ENCODE data around the gene LILRA6.
A peak's percentile ranks its signal among the peaks of the same experiment; 100 is the strongest.
"Not testable (repeated sequence)": the region's sequence is repeated elsewhere in the genome, so short reads cannot be mapped to it uniquely, and the experiment has no call there.

Gene LILRA6

DNA sequence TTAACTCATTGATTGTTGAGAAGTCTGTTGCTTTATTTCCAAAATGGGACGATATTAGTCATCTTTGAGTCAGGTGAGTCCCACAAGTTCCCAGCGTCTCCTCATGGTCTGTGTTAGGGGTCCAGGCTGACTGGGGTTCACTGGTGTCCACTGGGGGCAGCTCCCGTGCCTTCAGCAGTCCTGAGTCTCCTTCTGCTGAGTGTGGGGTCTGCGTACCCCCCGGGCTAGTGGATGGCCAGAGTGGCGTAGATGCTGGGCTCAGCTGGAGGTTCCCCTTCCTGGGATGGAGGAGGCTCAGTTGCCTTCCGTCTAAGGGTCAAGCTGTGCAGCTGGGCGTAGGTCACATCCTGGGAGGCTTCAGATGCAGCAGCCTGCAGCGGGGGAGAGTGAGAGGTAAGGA lies 25.7 kb downstream of the LILRA6 start:
- no peak for DNase-seq (ENCODE audit: low read depth in 2 of 2)
- TF ChIP-seq, protein P1, sequence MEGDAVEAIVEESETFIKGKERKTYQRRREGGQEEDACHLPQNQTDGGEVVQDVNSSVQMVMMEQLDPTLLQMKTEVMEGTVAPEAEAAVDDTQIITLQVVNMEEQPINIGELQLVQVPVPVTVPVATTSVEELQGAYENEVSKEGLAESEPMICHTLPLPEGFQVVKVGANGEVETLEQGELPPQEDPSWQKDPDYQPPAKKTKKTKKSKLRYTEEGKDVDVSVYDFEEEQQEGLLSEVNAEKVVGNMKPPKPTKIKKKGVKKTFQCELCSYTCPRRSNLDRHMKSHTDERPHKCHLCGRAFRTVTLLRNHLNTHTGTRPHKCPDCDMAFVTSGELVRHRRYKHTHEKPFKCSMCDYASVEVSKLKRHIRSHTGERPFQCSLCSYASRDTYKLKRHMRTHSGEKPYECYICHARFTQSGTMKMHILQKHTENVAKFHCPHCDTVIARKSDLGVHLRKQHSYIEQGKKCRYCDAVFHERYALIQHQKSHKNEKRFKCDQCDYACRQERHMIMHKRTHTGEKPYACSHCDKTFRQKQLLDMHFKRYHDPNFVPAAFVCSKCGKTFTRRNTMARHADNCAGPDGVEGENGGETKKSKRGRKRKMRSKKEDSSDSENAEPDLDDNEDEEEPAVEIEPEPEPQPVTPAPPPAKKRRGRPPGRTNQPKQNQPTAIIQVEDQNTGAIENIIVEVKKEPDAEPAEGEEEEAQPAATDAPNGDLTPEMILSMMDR (IDR thresholded peaks at IDR 0.05; ENCODE audit: low read depth, low read length) = no peak
- H3K4me3 ChIP-seq (replicated peaks in 1 of 2; ENCODE audit: low read depth in 2 of 2, low read length in 2 of 2) = no peak overlapping the region

DNA sequence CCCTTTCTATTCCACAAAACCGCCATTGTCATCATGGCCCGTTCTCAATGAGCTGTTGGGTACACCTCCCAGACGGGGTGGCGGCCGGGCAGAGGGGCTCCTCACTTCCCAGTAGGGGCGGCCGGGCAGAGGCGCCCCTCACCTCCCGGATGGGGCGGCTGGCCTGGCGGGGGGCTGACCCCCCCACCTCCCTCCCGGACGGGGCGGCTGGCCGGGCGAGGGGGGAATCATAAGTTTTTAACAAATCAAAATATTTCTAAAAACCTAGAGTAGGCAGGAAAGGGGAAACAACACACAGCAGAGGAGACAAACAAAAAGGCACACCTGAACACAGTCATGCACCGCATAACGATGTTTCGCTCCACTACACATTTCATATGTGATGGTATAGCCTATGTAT lies 27.9 kb downstream of the LILRA6 start:
- not testable (repeated sequence) for DNase-seq (ENCODE audit: low read depth in 2 of 2); H3K4me3 ChIP-seq (replicated peaks in 1 of 2; ENCODE audit: low read depth in 2 of 2, low read length in 2 of 2)

DNA sequence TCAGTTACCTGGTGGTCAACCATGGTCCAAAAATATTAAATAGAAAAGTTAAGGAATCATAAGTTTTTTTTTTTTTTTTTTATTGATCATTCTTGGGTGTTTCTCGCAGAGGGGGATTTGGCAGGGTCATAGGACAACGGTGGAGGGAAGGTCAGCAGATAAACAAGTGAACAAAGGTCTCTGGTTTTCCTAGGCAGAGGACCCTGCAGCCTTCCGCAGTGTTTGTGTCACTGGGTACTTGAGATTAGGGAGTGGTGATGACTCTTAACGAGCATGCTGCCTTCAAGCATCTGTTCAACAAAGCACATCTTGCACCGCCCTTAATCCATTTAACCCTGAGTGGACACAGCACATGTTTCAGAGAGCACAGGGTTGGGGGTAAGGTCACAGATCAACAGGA lies 28.4 kb downstream of the LILRA6 start:
- H3K4me3 ChIP-seq (replicated peaks in 1 of 2; ENCODE audit: low read depth in 2 of 2, low read length in 2 of 2); DNase-seq (ENCODE audit: low read depth in 2 of 2): not testable (repeated sequence)

DNA sequence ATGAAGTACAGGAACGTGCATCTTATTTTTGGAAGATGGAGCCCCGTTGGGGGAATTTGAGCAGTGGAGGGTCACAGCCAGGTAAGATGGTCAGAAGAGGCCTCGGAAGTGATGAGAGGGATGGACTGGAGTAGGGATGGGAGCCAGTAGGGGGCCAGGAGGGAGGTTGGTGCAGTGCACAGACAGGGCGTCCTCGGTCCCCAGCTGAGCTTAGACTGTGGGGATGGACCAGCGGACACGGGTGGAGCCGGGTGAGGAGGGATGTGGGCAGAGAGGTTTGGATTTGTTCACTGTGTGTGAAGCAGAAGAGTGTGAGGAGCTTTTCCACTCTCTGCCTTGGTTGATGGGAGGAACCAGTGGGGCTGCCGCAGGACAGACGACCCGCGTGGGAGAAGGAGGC lies 31.4 kb downstream of the LILRA6 start:
- DNase-seq (ENCODE audit: low read depth in 2 of 2) = no peak
- H3K4me3 ChIP-seq (replicated peaks in 1 of 2; ENCODE audit: low read depth in 2 of 2, low read length in 2 of 2) = no peak overlapping the region
- TF ChIP-seq, protein P1 (IDR thresholded peaks at IDR 0.05; ENCODE audit: low read depth, low read length) = no peak

DNA sequence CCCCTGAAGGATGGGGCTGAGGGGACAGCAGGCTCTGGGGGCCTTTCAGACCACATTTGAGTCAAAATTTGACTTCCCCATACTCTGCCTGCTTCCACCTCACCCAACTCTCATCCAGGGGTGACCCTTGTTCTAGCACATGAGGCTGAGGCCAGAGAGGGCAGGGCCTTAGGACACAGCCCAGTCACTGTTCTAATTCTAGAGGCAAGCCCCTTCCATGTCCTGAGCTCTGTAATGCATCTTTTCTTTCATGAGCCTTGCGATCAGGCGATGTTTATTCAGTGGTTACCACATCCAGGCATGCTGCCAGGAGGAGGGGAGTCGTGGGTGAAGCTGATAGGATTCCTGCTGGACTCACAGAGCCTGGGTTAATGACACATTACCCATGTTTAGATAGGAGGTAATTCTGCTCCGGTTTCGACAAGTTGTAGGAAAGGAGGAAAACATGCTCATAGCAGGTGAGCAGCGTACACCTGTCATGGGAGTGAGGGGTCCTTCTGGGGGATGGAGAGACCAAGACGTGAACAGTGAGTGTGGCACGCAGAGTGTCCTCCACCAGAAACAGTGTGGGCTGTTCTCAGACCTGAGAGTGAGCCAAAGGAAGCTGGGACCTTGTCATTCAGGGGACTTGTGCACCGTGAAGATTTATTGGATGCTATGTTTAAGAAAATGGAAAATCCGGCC lies 32.6 kb downstream of the LILRA6 start:
- peak; percentile 98 to 99 for DNase-seq (ENCODE audit: low read depth in 2 of 2)
- TF ChIP-seq, protein P1 (IDR thresholded peaks at IDR 0.05; ENCODE audit: low read depth, low read length) = no peak
- no peak overlapping the region for H3K4me3 ChIP-seq (replicated peaks in 1 of 2; ENCODE audit: low read depth in 2 of 2, low read length in 2 of 2)

DNA sequence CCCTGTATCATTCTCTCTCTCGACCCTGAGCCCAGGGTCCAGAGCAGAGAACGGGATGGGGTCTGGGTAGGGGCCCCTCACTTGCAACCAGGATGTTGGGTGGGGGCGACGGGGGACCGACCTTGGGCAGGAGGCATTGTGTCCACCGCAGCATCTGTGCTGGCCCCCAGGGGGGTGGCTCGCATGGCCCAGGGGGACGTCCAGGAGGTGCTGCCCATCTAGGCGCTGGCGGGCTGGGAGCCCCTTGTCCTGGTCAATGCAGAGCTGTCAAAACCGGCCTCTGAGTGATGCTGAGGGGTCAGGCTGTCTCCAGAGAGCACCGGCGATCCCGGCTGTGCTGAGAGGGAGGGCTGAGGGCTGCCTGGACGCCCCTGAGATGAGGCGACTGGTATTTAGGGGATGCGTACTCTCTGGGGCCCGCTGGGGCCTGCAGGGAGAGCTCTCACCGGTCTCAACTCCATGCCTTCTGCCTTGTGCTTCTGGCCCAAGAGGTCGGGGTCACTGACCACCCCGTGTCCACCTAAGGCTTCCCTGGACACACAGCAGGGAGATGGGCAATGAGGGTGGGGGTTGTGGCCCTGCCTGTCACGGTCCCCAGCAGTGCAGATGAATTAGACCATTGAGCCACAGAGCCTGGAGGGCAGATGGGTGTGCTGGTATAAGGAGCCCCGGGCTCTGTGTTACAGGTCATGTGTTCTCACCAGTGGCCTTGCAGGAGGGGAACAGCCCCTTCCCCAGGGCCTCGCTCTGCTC lies 33.4 kb downstream of the LILRA6 start:
- no peak overlapping the region for H3K4me3 ChIP-seq (replicated peaks in 1 of 2; ENCODE audit: low read depth in 2 of 2, low read length in 2 of 2)
- TF ChIP-seq, protein P1 (IDR thresholded peaks at IDR 0.05; ENCODE audit: low read depth, low read length) = no peak
- peak in 1 of 2 donors; percentile 23 for DNase-seq (ENCODE audit: low read depth in 2 of 2)

- no peak overlapping the region for H3K4me3 ChIP-seq (replicated peaks in 1 of 2; ENCODE audit: low read depth in 2 of 2, low read length in 2 of 2)
- TF ChIP-seq, protein P1 (IDR thresholded peaks at IDR 0.05; ENCODE audit: low read depth, low read length) = no peak
- no peak for DNase-seq (ENCODE audit: low read depth in 2 of 2)
Measured at GRCh38 chr19:54208784-54209057, 33.9 kb downstream of the LILRA6 start.

Data from cardiac fibroblast (primary cell).